HepG2 (cell line): Measurements from ENCODE around the gene PEX14. TPM values are rescaled to one million over a fixed set of nuclear protein-coding genes. Genes with fewer than 3 reads are reported as not detected.
A peak's percentile ranks its signal among the peaks of the same experiment; 100 is the strongest.

Experiments used
- CBX5 ChIP-seq: sonication (generic); formaldehyde crosslinking; IDR thresholded peaks from 2 replicates; pipeline ENCODE4 v1.4.0; 2020; ENCODE audit warnings: missing genetic modification reagents, borderline replicate concordance
- ETV5 ChIP-seq: IDR thresholded peaks from 2 replicates; pipeline ENCODE4 v1.6.1; 2018; ENCODE audit warnings: missing biosample characterization, missing genetic modification reagents, inconsistent platforms, borderline replicate concordance
- FOXA3 ChIP-seq: IDR thresholded peaks from 2 replicates; pipeline ENCODE4 v1.6.1; 2016; ENCODE audit warnings: missing genetic modification reagents, missing compliant biosample characterization
- HNF4G ChIP-seq, 2 experiments: sonication (generic) in 1 of 2; formaldehyde crosslinking in 1 of 2; IDR thresholded peaks; 2 replicates each; pipeline versions ENCODE4 v1.4.0 to v1.6.1; 2011 to 2020; ENCODE audit warnings: borderline replicate concordance in 2 of 2, low read depth in 2 of 2, mild to moderate bottlenecking in 2 of 2, low read length in 1 of 2, missing genetic modification reagents in 1 of 2, moderate library complexity in 1 of 2
- KMT2B ChIP-seq: IDR thresholded peaks from 2 replicates; pipeline ENCODE4 v1.6.1; 2016; ENCODE audit warnings: missing genetic modification reagents, missing compliant biosample characterization
- PAX8 ChIP-seq: sonication (generic); formaldehyde crosslinking; IDR thresholded peaks from 2 replicates; pipeline ENCODE4 v1.8.0; 2022; ENCODE audit warnings: mild to moderate bottlenecking, missing genetic modification reagents, borderline replicate concordance
- SAP130 ChIP-seq: IDR thresholded peaks from 2 replicates; pipeline ENCODE4 v1.6.1; 2016; ENCODE audit warnings: low read depth
- TBX2 ChIP-seq: sonication (generic); formaldehyde crosslinking; IDR thresholded peaks from 2 replicates; pipeline ENCODE4 v1.5.0; 2020; ENCODE audit warnings: missing genetic modification reagents, mild to moderate bottlenecking, borderline replicate concordance
- THAP7 ChIP-seq: sonication (generic); formaldehyde crosslinking; IDR thresholded peaks from 2 replicates; pipeline ENCODE4 v1.8.1; 2023; ENCODE audit warnings: mild to moderate bottlenecking, missing genetic modification reagents
- THRA ChIP-seq: sonication (generic); formaldehyde crosslinking; IDR thresholded peaks from 2 replicates; pipeline ENCODE4 v1.4.0; 2020; ENCODE audit warnings: missing genetic modification reagents, borderline replicate concordance
- ZFX ChIP-seq: sonication (generic); formaldehyde crosslinking; IDR thresholded peaks from 2 replicates; pipeline ENCODE4 v1.4.0; 2020; ENCODE audit warnings: mild to moderate bottlenecking, low read depth, missing genetic modification reagents, moderate library complexity
- ZFY ChIP-seq: sonication (generic); formaldehyde crosslinking; IDR thresholded peaks from 2 replicates; pipeline ENCODE4 v1.4.0; 2020; ENCODE audit warnings: missing genetic modification reagents
- ZNF335 ChIP-seq: sonication (generic); formaldehyde crosslinking; IDR thresholded peaks from 2 replicates; pipeline ENCODE4 v1.4.0; 2020; ENCODE audit warnings: missing genetic modification reagents
- polyA plus RNA-seq, 8 experiments: library from polyadenylated mRNA; depleted of rRNA in 3 of 8; stranded (reverse) in 7 of 8; unstranded in 1 of 8; fragments of >200 nt; fragmentation: Illumina TruSeq in 4 of 8; extraction: Trizol in 4 of 8; gene quantifications; 2 replicates each; pipeline versions ENCODE4 v1.2.1 to v1.2.3, GENCODE V29; 2011 to 2016; ENCODE audit warnings: low read depth in 4 of 8, missing spikeins in 1 of 8, mixed read lengths in 1 of 8; ENCODE audit not compliant: insufficient read depth in 1 of 8
- total RNA-seq, 5 experiments: library from RNA; depleted of rRNA; stranded (reverse); fragments of >200 nt; fragmentation: Illumina TruSeq; extraction: Trizol; gene quantifications; 2 replicates each; pipeline ENCODE4 v1.2.3, GENCODE V29; 2016; ENCODE audit warnings: low read depth in 1 of 5
- TF ChIP-seq, protein P1 (sequence below): sonication (generic); formaldehyde crosslinking; IDR thresholded peaks from 2 replicates; pipeline ENCODE4 v1.4.0; 2020; ENCODE audit warnings: missing genetic modification reagents
- TF ChIP-seq, protein P2 (sequence below): IDR thresholded peaks from 2 replicates; pipeline ENCODE4 v1.6.1; 2018; ENCODE audit warnings: missing genetic modification reagents, mild to moderate bottlenecking, missing compliant biosample characterization
- TF ChIP-seq, protein P3 (sequence below): sonication (generic); formaldehyde crosslinking; IDR thresholded peaks from 2 replicates; pipeline ENCODE4 v1.4.0; 2020; ENCODE audit warnings: missing genetic modification reagents
- TF ChIP-seq, protein P4 (sequence below): sonication (generic); IDR thresholded peaks from 2 replicates; pipeline ENCODE4 v1.6.1; 2016; ENCODE audit warnings: low read depth, borderline replicate concordance

Gene PEX14
- total and polyA plus RNA-seq, 2 of the 13 experiments (the other 11 are each of a cell fraction or from before 2014, with no cell fraction given): 6.5 to 9.9 TPM

- TF ChIP-seq ZFY (CRISPR knock-in tag) (no peak; the same call in 1 of the 2 replicates), PAX8 (no peak), ZNF335 (no peak), FOXA3 (CRISPR knock-in tag) (0 out of 2 replicates have a peak, but pooled peaks have one; percentile 22), KMT2B (CRISPR knock-in tag) (no peak), CBX5 (CRISPR knock-in tag) (0 out of 2 replicates have a peak, but pooled peaks have one; percentile 17), THRA (CRISPR knock-in tag) (0 out of 2 replicates have a peak, but pooled peaks have one; percentile 39), ZFX (CRISPR knock-in tag) (peak; percentile 52; the same call in 1 of the 2 replicates), HNF4G (IDR thresholded peaks at IDR 0.05; ENCODE audit: borderline replicate concordance, low read depth, low read length) (peak; percentile 63; the same call in 1 of the 2 replicates), HNF4G (CRISPR knock-in tag; IDR thresholded peaks at IDR 0.05; ENCODE audit: borderline replicate concordance, low read depth) (no peak), ETV5 (CRISPR knock-in tag) (peak; percentile 49; the same call in 1 of the 2 replicates), THAP7 (CRISPR knock-in tag) (0 out of 2 replicates have a peak, but pooled peaks have one; percentile 31), TBX2 (CRISPR knock-in tag) (0 out of 2 replicates have a peak, but pooled peaks have one; percentile 28), SAP130 (CRISPR knock-in tag) (peak; percentile 63)
- TF ChIP-seq, protein P1, sequence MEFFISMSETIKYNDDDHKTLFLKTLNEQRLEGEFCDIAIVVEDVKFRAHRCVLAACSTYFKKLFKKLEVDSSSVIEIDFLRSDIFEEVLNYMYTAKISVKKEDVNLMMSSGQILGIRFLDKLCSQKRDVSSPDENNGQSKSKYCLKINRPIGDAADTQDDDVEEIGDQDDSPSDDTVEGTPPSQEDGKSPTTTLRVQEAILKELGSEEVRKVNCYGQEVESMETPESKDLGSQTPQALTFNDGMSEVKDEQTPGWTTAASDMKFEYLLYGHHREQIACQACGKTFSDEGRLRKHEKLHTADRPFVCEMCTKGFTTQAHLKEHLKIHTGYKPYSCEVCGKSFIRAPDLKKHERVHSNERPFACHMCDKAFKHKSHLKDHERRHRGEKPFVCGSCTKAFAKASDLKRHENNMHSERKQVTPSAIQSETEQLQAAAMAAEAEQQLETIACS (CRISPR knock-in tag): no peak
- TF ChIP-seq, protein P2, sequence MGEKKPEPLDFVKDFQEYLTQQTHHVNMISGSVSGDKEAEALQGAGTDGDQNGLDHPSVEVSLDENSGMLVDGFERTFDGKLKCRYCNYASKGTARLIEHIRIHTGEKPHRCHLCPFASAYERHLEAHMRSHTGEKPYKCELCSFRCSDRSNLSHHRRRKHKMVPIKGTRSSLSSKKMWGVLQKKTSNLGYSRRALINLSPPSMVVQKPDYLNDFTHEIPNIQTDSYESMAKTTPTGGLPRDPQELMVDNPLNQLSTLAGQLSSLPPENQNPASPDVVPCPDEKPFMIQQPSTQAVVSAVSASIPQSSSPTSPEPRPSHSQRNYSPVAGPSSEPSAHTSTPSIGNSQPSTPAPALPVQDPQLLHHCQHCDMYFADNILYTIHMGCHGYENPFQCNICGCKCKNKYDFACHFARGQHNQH (CRISPR knock-in tag): peak; percentile 47; the same call in 1 of the 2 replicates
- TF ChIP-seq, protein P3, sequence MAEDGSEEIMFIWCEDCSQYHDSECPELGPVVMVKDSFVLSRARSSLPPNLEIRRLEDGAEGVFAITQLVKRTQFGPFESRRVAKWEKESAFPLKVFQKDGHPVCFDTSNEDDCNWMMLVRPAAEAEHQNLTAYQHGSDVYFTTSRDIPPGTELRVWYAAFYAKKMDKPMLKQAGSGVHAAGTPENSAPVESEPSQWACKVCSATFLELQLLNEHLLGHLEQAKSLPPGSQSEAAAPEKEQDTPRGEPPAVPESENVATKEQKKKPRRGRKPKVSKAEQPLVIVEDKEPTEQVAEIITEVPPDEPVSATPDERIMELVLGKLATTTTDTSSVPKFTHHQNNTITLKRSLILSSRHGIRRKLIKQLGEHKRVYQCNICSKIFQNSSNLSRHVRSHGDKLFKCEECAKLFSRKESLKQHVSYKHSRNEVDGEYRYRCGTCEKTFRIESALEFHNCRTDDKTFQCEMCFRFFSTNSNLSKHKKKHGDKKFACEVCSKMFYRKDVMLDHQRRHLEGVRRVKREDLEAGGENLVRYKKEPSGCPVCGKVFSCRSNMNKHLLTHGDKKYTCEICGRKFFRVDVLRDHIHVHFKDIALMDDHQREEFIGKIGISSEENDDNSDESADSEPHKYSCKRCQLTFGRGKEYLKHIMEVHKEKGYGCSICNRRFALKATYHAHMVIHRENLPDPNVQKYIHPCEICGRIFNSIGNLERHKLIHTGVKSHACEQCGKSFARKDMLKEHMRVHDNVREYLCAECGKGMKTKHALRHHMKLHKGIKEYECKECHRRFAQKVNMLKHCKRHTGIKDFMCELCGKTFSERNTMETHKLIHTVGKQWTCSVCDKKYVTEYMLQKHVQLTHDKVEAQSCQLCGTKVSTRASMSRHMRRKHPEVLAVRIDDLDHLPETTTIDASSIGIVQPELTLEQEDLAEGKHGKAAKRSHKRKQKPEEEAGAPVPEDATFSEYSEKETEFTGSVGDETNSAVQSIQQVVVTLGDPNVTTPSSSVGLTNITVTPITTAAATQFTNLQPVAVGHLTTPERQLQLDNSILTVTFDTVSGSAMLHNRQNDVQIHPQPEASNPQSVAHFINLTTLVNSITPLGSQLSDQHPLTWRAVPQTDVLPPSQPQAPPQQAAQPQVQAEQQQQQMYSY (CRISPR knock-in tag): peak; percentile 100
- TF ChIP-seq, protein P4, sequence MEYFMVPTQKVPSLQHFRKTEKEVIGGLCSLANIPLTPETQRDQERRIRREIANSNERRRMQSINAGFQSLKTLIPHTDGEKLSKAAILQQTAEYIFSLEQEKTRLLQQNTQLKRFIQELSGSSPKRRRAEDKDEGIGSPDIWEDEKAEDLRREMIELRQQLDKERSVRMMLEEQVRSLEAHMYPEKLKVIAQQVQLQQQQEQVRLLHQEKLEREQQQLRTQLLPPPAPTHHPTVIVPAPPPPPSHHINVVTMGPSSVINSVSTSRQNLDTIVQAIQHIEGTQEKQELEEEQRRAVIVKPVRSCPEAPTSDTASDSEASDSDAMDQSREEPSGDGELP: peak; percentile 97
Measured at GRCh38 chr1:10679496-10680220, 204.9 kb downstream of the PEX14 start (continued).
